ENCODE measurements around the gene DOCK4. TPM values are rescaled to one million over a fixed set of nuclear protein-coding genes. Genes with fewer than 3 reads are reported as not detected.

DOCK4 gene
- total and polyA plus RNA-seq, 2 of the 8 experiments (the other 6 are each of a cell fraction or from before 2014, with no cell fraction given): 5.1 to 23.6 TPM

GRCh38 chr7:111992601-111993000 is 213.6 kb downstream of the DOCK4 start:
- no peak overlapping the region for H3K14ac ChIP-seq (ENCODE audit: insufficient read length)
- H3K27me3 ChIP-seq (replicated peaks in 1 of 4; ENCODE audit: control insufficient read depth in 3 of 4, extremely low read depth in 1 of 4, insufficient read depth in 3 of 4, low read length in 3 of 4): no peaks in the 10 kb centered on the region
- no peak overlapping the region for H3K23ac ChIP-seq (ENCODE audit: insufficient read length)
- H2AFZ ChIP-seq (ENCODE audit: low read length): no peak overlapping the region
- no peak overlapping the region for H2BK20ac ChIP-seq (ENCODE audit: low read length)
- no peaks in the 10 kb centered on the region for H3K79me1 ChIP-seq (ENCODE audit: low read depth, low read length)
- H3K18ac ChIP-seq (ENCODE audit: extremely low read depth, low read length): no peak overlapping the region
- no peak overlapping the region for H3K4ac ChIP-seq (replicated peaks; ENCODE audit: insufficient read length, low read depth, low read length)
- no peak overlapping the region for H2AK5ac ChIP-seq (ENCODE audit: low read depth, low read length)
- ChIA-PET POLR2A (ENCODE audit: partially characterized antibody) (no interaction called here), CTCF (ENCODE audit: partially characterized antibody) (interaction anchor here (0.6 to 1.3 kb wide), 3 partner anchors 11 to 251 kb away, joined by 3 to 5 read pairs (median 3); no protein-coding TSS in a partner anchor)
- 68% methylated on average over 4 of the region's 4 CpGs; no CpG with 5 or more reads in 1 of the 2 experiments for WGBS, 2 experiments (ENCODE audit: extremely low coverage in 1 of 2, insufficient coverage in 1 of 2, insufficient read length in 1 of 2, insufficient replicate concordance in 2 of 2, low coverage in 1 of 2, low lambda C conversion rate in 2 of 2, missing lambda C conversion rate in 1 of 2)
- no peak overlapping the region for H3K4me2 ChIP-seq (ENCODE audit: insufficient read depth in 1 of 2, low read depth in 2 of 2, low read length in 2 of 2)
- no peak overlapping the region for H3K27ac ChIP-seq (ENCODE audit: low read depth, low read length)
- no peak overlapping the region for H3K9ac ChIP-seq (replicated peaks in 1 of 4; ENCODE audit: extremely low read depth in 1 of 4, low read depth in 3 of 4, low read length in 3 of 4)
- H4K5ac ChIP-seq (ENCODE audit: insufficient read length, low read depth, low read length): no peak overlapping the region
- no peak overlapping the region for H2BK5ac ChIP-seq (ENCODE audit: low read depth, low read length)
- no peak overlapping the region for H2BK15ac ChIP-seq (ENCODE audit: low read length)
- H3K56ac ChIP-seq (replicated peaks; ENCODE audit: insufficient read length, low read depth, low read length): no peak overlapping the region
- no peak overlapping the region for H4K8ac ChIP-seq (ENCODE audit: extremely low read depth, insufficient read depth, low read length)
- no peak overlapping the region for H3K4me3 ChIP-seq (ENCODE audit: extremely low read depth in 1 of 4, insufficient read depth in 2 of 4, low read depth in 3 of 4, low read length in 4 of 4)
- H4K91ac ChIP-seq (replicated peaks; ENCODE audit: insufficient read length, low read length): no peak overlapping the region
- H2BK120ac ChIP-seq (replicated peaks; ENCODE audit: low read depth, low read length): no peak overlapping the region
- no peaks in the 10 kb centered on the region for H3K23me2 ChIP-seq (ENCODE audit: low read depth, low read length)
- no peaks in the 10 kb centered on the region for H3K79me2 ChIP-seq (ENCODE audit: control insufficient read depth in 1 of 2, insufficient read depth in 2 of 2, low read length in 2 of 2)
- no peak overlapping the region for H2BK12ac ChIP-seq (ENCODE audit: low read depth, low read length)
- H3K4me1 ChIP-seq (replicated peaks in 1 of 4; ENCODE audit: control insufficient read depth in 3 of 4, insufficient read depth in 4 of 4, low read length in 3 of 4): no peaks in the 10 kb centered on the region
- no peak for DNase-seq (ENCODE audit: low read depth in 1 of 2, low spot score in 2 of 2)
- no peak for FAIRE-seq
- H4K20me1 ChIP-seq (replicated peaks in 1 of 2; ENCODE audit: control insufficient read depth in 1 of 2, insufficient read depth in 2 of 2, low read length in 2 of 2): no peaks in the 10 kb centered on the region
- H3K9me3 ChIP-seq (ENCODE audit: insufficient read depth in 2 of 2, low read depth in 1 of 2, low read length in 1 of 2): no peaks in the 10 kb centered on the region
- H3K36me3 ChIP-seq (ENCODE audit: control insufficient read depth in 2 of 4, insufficient read depth in 4 of 4, low read length in 3 of 4): no peaks in the 10 kb centered on the region
- no peak for TF ChIP-seq CHD1 (IDR thresholded peaks at IDR 0.05; ENCODE audit: low read depth, low read length)
- no peak for TF ChIP-seq TAF7 (optimal IDR thresholded peaks at IDR 0.05; ENCODE audit: borderline replicate concordance, low read depth, low read length)
- no peak for TF ChIP-seq SAP30 (IDR thresholded peaks at IDR 0.05; ENCODE audit: insufficient read depth, insufficient replicate concordance, low read length)
- no peak for TF ChIP-seq MAFK (IDR thresholded peaks at IDR 0.05; ENCODE audit: low read depth, low read length)
- no peak for TF ChIP-seq NRF1 (IDR thresholded peaks at IDR 0.05; ENCODE audit: low read depth, low read length)
- no peak for TF ChIP-seq HDAC6 (IDR thresholded peaks at IDR 0.05; ENCODE audit: low read depth, low read length)
- TF ChIP-seq KDM4A (IDR thresholded peaks at IDR 0.05; ENCODE audit: low read depth, low read length, severe bottlenecking): no peak
- TF ChIP-seq RFX5 (IDR thresholded peaks at IDR 0.05; ENCODE audit: borderline replicate concordance, low read depth, low read length): no peak
- no peak for TF ChIP-seq CTBP2 (IDR thresholded peaks at IDR 0.05; ENCODE audit: borderline replicate concordance, insufficient read depth, insufficient read length, low read length)

Data from H1 (cell line).